ENCODE data around the gene TM2D1. TPM values are rescaled to one million over a fixed set of nuclear protein-coding genes. Genes with fewer than 3 reads are reported as not detected.
"Not testable (repeated sequence)": the region's sequence is repeated elsewhere in the genome, so short reads cannot be mapped to it uniquely, and the experiment has no call there.

Gene TM2D1
- total RNA-seq, 2 experiments from 2014 or later: 39.1 to 39.9 TPM

- peaks cover 55% of the 10 kb centered on the region for H3K36me3 Mint-ChIP-seq (ENCODE audit: low read depth)
- no peaks in the 10 kb centered on the region for H3K4me1 Mint-ChIP-seq
- POLR2A ChIA-PET: no interaction called here
- CTCF ChIA-PET: interaction anchor here (1.3 kb wide), 1 partner anchor 153 kb away, joined by 3 read pairs; no protein-coding TSS in a partner anchor
- H3K9me3 Mint-ChIP-seq: no peaks in the 10 kb centered on the region
- H3K27ac Mint-ChIP-seq: no peak overlapping the region
- no peak for DNase-seq
- H3K27me3 Mint-ChIP-seq: no peaks in the 10 kb centered on the region
- H3K4me3 Mint-ChIP-seq: no peak overlapping the region
These were observed 24.8 kb downstream of the TM2D1 start for GRCh38 chr1:61699911-61700851.

GRCh38 chr1:61692155-61692800, 32.7 kb downstream of the TM2D1 start:
- ChIA-PET CTCF (no interaction called here), POLR2A (no interaction called here)
- DNase-seq: no peak
- Mint-ChIP-seq H3K27me3 (no peaks in the 10 kb centered on the region), H3K27ac (no peak overlapping the region), H3K4me3 (no peak overlapping the region), H3K36me3 (ENCODE audit: low read depth) (peaks cover 29% of the 10 kb centered on the region), H3K4me1 (no peaks in the 10 kb centered on the region), H3K9me3 (no peaks in the 10 kb centered on the region)

- no peaks in the 10 kb centered on the region for H3K9me3 Mint-ChIP-seq
- H3K4me1 Mint-ChIP-seq: no peaks in the 10 kb centered on the region
- CTCF ChIA-PET: no interaction called here
These were observed 37.0 kb downstream of the TM2D1 start for GRCh38 chr1:61687901-61688300.

GRCh38 chr1:61682891-61683290, 42.0 kb downstream of the TM2D1 start:
- POLR2A ChIA-PET: no interaction called here
- H3K9me3 Mint-ChIP-seq: no peaks in the 10 kb centered on the region
- H3K27me3 Mint-ChIP-seq: no peaks in the 10 kb centered on the region
- H3K27ac Mint-ChIP-seq: no peak overlapping the region
- DNase-seq: no peak
- H3K36me3 Mint-ChIP-seq (ENCODE audit: low read depth): peaks cover 38% of the 10 kb centered on the region
- CTCF ChIA-PET: interaction anchor here (1.3 kb wide), 1 partner anchor 168 kb away, joined by 6 read pairs; no protein-coding TSS in a partner anchor
- no peaks in the 10 kb centered on the region for H3K4me1 Mint-ChIP-seq
- no peak overlapping the region for H3K4me3 Mint-ChIP-seq

More at GRCh38 chr1:61687901-61688300, 37.0 kb downstream of the TM2D1 start:
- Mint-ChIP-seq H3K27me3 (no peaks in the 10 kb centered on the region), H3K27ac (no peak overlapping the region), H3K4me3 (no peak overlapping the region), H3K36me3 (ENCODE audit: low read depth) (peaks cover 25% of the 10 kb centered on the region)
- DNase-seq: no peak
- POLR2A ChIA-PET: no interaction called here

- Mint-ChIP-seq H3K4me1 (no peaks in the 10 kb centered on the region), H3K27me3 (no peaks in the 10 kb centered on the region), H3K27ac (no peak overlapping the region), H3K36me3 (ENCODE audit: low read depth) (peaks cover 37% of the 10 kb centered on the region), H3K9me3 (no peaks in the 10 kb centered on the region), H3K4me3 (no peak overlapping the region)
- no peak for DNase-seq
- ChIA-PET POLR2A (no interaction called here), CTCF (no interaction called here)
These were observed 44.4 kb downstream of the TM2D1 start for GRCh38 chr1:61680500-61680899.

GRCh38 chr1:61676881-61677280, 48.1 kb downstream of the TM2D1 start:
- H3K27me3 Mint-ChIP-seq, CTCF ChIA-PET, POLR2A ChIA-PET: not testable (repeated sequence)

GRCh38 chr1:61674221-61674620, 50.7 kb downstream of the TM2D1 start:
- ChIA-PET POLR2A (no interaction called here), CTCF (no interaction called here)
- no peak overlapping the region for H3K27ac Mint-ChIP-seq

More at GRCh38 chr1:61676881-61677280, 48.1 kb downstream of the TM2D1 start:
- not testable (repeated sequence) for DNase-seq, H3K27ac Mint-ChIP-seq, H3K4me1 Mint-ChIP-seq, H3K9me3 Mint-ChIP-seq, H3K4me3 Mint-ChIP-seq
- peaks cover 16% of the 10 kb centered on the region for H3K36me3 Mint-ChIP-seq (ENCODE audit: low read depth)

GRCh38 chr1:61672376-61672775, 52.6 kb downstream of the TM2D1 start:
- no peaks in the 10 kb centered on the region for H3K4me1 Mint-ChIP-seq
- H3K9me3 Mint-ChIP-seq: no peaks in the 10 kb centered on the region
- POLR2A ChIA-PET: no interaction called here
- DNase-seq: no peak
- peaks cover 2% of the 10 kb centered on the region for H3K36me3 Mint-ChIP-seq (ENCODE audit: low read depth)
- CTCF ChIA-PET: no interaction called here
- no peak overlapping the region for H3K4me3 Mint-ChIP-seq
- H3K27me3 Mint-ChIP-seq: no peaks in the 10 kb centered on the region
- H3K27ac Mint-ChIP-seq: no peak overlapping the region

More at GRCh38 chr1:61674221-61674620, 50.7 kb downstream of the TM2D1 start:
- no peaks in the 10 kb centered on the region for H3K4me1 Mint-ChIP-seq
- no peaks in the 10 kb centered on the region for H3K27me3 Mint-ChIP-seq
- no peak overlapping the region for H3K4me3 Mint-ChIP-seq
- DNase-seq: no peak
- no peaks in the 10 kb centered on the region for H3K9me3 Mint-ChIP-seq
- peaks cover 2% of the 10 kb centered on the region for H3K36me3 Mint-ChIP-seq (ENCODE audit: low read depth)

- Mint-ChIP-seq H3K27ac (no peak overlapping the region), H3K4me3 (no peak overlapping the region), H3K36me3 (ENCODE audit: low read depth) (no peaks in the 10 kb centered on the region), H3K27me3 (no peaks in the 10 kb centered on the region), H3K4me1 (no peaks in the 10 kb centered on the region), H3K9me3 (no peaks in the 10 kb centered on the region)
- ChIA-PET CTCF (no interaction called here), POLR2A (no interaction called here)
- DNase-seq: no peak
These were observed 54.5 kb downstream of the TM2D1 start for GRCh38 chr1:61670445-61670844.

- ChIA-PET POLR2A (no interaction called here), CTCF (no interaction called here)
- Mint-ChIP-seq H3K4me3 (no peak overlapping the region), H3K36me3 (ENCODE audit: low read depth) (no peaks in the 10 kb centered on the region), H3K27me3 (no peaks in the 10 kb centered on the region), H3K4me1 (no peaks in the 10 kb centered on the region), H3K27ac (no peak overlapping the region), H3K9me3 (no peaks in the 10 kb centered on the region)
- no peak for DNase-seq
These were observed 54.9 kb downstream of the TM2D1 start for GRCh38 chr1:61670016-61670415.

GRCh38 chr1:61659061-61659460, 65.9 kb downstream of the TM2D1 start:
- H3K4me3 Mint-ChIP-seq: no peak overlapping the region
- CTCF ChIA-PET: no interaction called here

GRCh38 chr1:61655453-61655852, 69.5 kb downstream of the TM2D1 start:
- Mint-ChIP-seq H3K27me3 (no peaks in the 10 kb centered on the region), H3K27ac (no peak overlapping the region), H3K4me3 (no peak overlapping the region), H3K36me3 (ENCODE audit: low read depth) (no peaks in the 10 kb centered on the region), H3K4me1 (no peaks in the 10 kb centered on the region), H3K9me3 (no peaks in the 10 kb centered on the region)
- DNase-seq: no peak
- POLR2A ChIA-PET: no interaction called here
- CTCF ChIA-PET: no interaction called here

More at GRCh38 chr1:61659061-61659460, 65.9 kb downstream of the TM2D1 start:
- Mint-ChIP-seq H3K27me3 (no peaks in the 10 kb centered on the region), H3K36me3 (ENCODE audit: low read depth) (no peaks in the 10 kb centered on the region), H3K4me1 (no peaks in the 10 kb centered on the region), H3K27ac (no peak overlapping the region), H3K9me3 (no peaks in the 10 kb centered on the region)
- no peak for DNase-seq
- POLR2A ChIA-PET: no interaction called here

GRCh38 chr1:61654067-61654466, 70.9 kb downstream of the TM2D1 start:
- H3K27me3 Mint-ChIP-seq: no peaks in the 10 kb centered on the region
- no peak for DNase-seq
- POLR2A ChIA-PET: no interaction called here

More at GRCh38 chr1:61654067-61654466, 70.9 kb downstream of the TM2D1 start:
- H3K27ac Mint-ChIP-seq: no peak overlapping the region
- CTCF ChIA-PET: no interaction called here
- no peaks in the 10 kb centered on the region for H3K9me3 Mint-ChIP-seq
- no peaks in the 10 kb centered on the region for H3K36me3 Mint-ChIP-seq (ENCODE audit: low read depth)
- no peak overlapping the region for H3K4me3 Mint-ChIP-seq
- H3K4me1 Mint-ChIP-seq: no peaks in the 10 kb centered on the region
